Measurements from ENCODE around the gene ZNF827.

ZNF827 gene

DNA sequence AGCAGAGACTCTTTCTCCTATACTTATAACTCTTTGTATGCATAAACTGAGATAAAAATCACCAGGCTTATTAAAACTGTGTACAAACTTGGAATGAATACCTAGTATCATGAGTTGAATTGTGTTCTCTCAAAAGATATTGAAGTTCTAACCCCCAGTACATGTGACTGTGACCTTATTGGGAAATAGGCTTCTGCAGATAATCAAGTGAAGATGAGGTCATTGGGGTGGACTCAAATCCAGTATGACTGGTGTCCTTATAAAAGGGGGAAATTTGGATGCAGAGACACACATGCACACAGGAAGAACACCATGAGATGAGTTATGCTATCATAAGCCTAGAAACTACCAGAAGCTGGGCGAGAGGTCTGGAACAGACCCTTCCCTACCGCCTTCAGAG lies 26.2 kb downstream of the ZNF827 start:
- H3K4me2 ChIP-seq (ENCODE audit: low read length): no peak overlapping the region
- H3K27me3 ChIP-seq (ENCODE audit: control insufficient read depth, insufficient read depth, low read length): no peaks in the 10 kb centered on the region
- H3K27ac ChIP-seq: no peak overlapping the region
- peaks cover 2% of the 10 kb centered on the region for H3K79me2 ChIP-seq
- H3K4me3 ChIP-seq (ENCODE audit: low read depth, low read length): no peak overlapping the region
- TF ChIP-seq, protein P1, sequence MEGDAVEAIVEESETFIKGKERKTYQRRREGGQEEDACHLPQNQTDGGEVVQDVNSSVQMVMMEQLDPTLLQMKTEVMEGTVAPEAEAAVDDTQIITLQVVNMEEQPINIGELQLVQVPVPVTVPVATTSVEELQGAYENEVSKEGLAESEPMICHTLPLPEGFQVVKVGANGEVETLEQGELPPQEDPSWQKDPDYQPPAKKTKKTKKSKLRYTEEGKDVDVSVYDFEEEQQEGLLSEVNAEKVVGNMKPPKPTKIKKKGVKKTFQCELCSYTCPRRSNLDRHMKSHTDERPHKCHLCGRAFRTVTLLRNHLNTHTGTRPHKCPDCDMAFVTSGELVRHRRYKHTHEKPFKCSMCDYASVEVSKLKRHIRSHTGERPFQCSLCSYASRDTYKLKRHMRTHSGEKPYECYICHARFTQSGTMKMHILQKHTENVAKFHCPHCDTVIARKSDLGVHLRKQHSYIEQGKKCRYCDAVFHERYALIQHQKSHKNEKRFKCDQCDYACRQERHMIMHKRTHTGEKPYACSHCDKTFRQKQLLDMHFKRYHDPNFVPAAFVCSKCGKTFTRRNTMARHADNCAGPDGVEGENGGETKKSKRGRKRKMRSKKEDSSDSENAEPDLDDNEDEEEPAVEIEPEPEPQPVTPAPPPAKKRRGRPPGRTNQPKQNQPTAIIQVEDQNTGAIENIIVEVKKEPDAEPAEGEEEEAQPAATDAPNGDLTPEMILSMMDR (IDR thresholded peaks at IDR 0.05): no peak
- H2AFZ ChIP-seq: no peak overlapping the region
- H3K4me1 ChIP-seq: peaks cover 5% of the 10 kb centered on the region
- H3K9ac ChIP-seq: no peak overlapping the region
- H3K9me3 ChIP-seq (ENCODE audit: control insufficient read depth, low read length): no peaks in the 10 kb centered on the region
- no peaks in the 10 kb centered on the region for H3K36me3 ChIP-seq (ENCODE audit: control insufficient read depth, insufficient read depth, low read length)

DNA sequence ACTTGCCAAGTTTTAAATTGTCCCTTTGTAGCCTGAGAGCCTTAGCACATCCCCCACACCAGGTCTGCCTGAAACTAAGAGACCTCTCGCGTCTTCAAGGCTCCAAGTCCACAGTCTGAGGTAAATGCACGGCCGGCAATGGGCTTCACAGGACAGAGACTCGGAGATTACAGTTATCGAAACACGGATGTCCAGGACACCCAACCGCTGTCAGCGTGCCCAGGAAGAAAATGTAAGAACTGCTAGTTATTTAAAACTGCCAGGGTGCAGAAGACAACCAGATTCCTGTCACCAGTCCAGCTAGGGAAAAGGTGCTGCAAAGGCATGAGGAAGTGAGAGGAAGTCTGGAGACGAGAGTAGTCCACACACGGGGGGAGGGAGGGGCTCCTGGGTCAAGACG lies 28.9 kb downstream of the ZNF827 start:
- Histone ChIP-seq H3K9ac (no peak overlapping the region), H3K27me3 (ENCODE audit: control insufficient read depth, insufficient read depth, low read length) (no peaks in the 10 kb centered on the region), H3K9me3 (ENCODE audit: control insufficient read depth, low read length) (no peaks in the 10 kb centered on the region), H3K36me3 (ENCODE audit: control insufficient read depth, insufficient read depth, low read length) (no peaks in the 10 kb centered on the region), H3K79me2 (no peaks in the 10 kb centered on the region), H2AFZ (no peak overlapping the region), H3K4me3 (ENCODE audit: low read depth, low read length) (no peak overlapping the region), H3K4me2 (ENCODE audit: low read length) (no peak overlapping the region), H3K27ac (no peak overlapping the region), H3K4me1 (peaks cover 8% of the 10 kb centered on the region)
- TF ChIP-seq, protein P1 (IDR thresholded peaks at IDR 0.05): no peak

DNA sequence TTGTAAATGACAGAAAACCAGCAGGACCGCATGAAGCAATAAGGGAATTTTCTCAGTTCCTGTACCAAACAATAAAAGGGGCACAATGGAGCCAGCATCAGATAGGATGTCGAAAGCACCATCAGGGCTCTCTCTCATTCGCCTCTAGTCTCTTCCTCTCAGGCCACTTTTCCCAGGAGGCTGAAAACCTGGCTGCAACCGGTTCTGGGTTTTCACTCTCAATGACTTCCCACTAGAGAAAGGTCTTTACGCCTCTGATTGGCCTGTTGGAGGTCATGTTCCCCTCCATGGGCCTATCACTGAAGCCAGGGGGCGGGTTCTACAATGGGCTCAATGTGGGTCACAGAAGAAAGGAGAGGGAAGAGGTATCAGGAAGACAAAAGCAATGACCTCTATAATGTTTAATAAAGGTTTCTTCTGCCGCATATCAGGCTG lies 29.3 kb downstream of the ZNF827 start:
- Histone ChIP-seq H3K79me2 (no peaks in the 10 kb centered on the region), H3K27me3 (ENCODE audit: control insufficient read depth, insufficient read depth, low read length) (no peaks in the 10 kb centered on the region), H3K9me3 (ENCODE audit: control insufficient read depth, low read length) (no peaks in the 10 kb centered on the region), H3K36me3 (ENCODE audit: control insufficient read depth, insufficient read depth, low read length) (no peaks in the 10 kb centered on the region), H3K27ac (no peak overlapping the region), H2AFZ (no peak overlapping the region), H3K4me2 (ENCODE audit: low read length) (no peak overlapping the region), H3K4me3 (ENCODE audit: low read depth, low read length) (no peak overlapping the region), H3K4me1 (peaks cover 8% of the 10 kb centered on the region), H3K9ac (no peak overlapping the region)
- TF ChIP-seq, protein P1 (IDR thresholded peaks at IDR 0.05): no peak

DNA sequence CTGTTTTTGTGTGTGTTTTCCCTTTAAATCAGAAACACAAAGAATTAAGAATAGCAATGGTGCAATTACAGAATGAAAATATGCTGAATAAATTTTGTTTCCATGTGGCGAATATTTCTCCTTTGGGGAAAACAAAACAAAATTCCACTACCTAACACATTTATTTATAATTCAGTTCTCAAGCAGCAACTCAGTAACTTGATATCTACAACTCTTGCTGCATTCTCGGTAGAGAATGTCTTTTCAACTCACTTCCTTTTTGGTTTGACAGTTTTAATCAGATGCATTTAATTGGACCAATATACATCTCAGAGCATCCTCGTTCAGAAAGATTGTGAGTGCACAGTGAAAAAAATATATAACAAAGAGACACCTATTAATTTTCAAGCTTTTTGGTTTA lies 30.8 kb downstream of the ZNF827 start:
- no peak overlapping the region for H3K9ac ChIP-seq
- no peaks in the 10 kb centered on the region for H3K27me3 ChIP-seq (ENCODE audit: control insufficient read depth, insufficient read depth, low read length)
- H3K79me2 ChIP-seq: peaks cover 3% of the 10 kb centered on the region
- no peaks in the 10 kb centered on the region for H3K9me3 ChIP-seq (ENCODE audit: control insufficient read depth, low read length)
- no peak overlapping the region for H3K27ac ChIP-seq
- H3K4me2 ChIP-seq (ENCODE audit: low read length): no peak overlapping the region
- no peak overlapping the region for H3K4me3 ChIP-seq (ENCODE audit: low read depth, low read length)
- peaks cover 8% of the 10 kb centered on the region for H3K4me1 ChIP-seq
- TF ChIP-seq, protein P1 (IDR thresholded peaks at IDR 0.05): no peak
- H3K36me3 ChIP-seq (ENCODE audit: control insufficient read depth, insufficient read depth, low read length): no peaks in the 10 kb centered on the region
- H2AFZ ChIP-seq: no peak overlapping the region

DNA sequence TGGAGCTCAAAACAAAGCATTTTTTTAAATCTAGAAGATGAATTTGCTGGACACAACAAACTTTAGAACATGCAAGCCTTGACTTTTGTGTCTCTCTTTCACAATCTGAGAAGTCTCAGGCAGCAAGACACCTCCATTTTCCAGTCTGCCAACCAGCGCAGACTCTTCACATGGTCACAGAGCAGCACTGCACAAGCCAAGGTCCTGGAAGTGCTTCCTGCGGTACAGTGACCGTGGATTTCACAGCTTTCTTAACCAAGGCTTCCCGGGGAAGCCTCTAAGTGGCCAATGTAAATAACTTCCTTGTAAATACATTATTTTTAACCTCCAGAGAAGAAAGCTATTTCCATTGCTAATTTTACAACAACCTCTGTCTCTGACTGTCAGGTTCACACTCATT lies 31.2 kb downstream of the ZNF827 start:
- Histone ChIP-seq H3K79me2 (peaks cover 3% of the 10 kb centered on the region), H3K27me3 (ENCODE audit: control insufficient read depth, insufficient read depth, low read length) (no peaks in the 10 kb centered on the region), H3K4me1 (peaks cover 8% of the 10 kb centered on the region), H3K9me3 (ENCODE audit: control insufficient read depth, low read length) (no peaks in the 10 kb centered on the region), H3K9ac (no peak overlapping the region), H3K4me3 (ENCODE audit: low read depth, low read length) (no peak overlapping the region), H3K4me2 (ENCODE audit: low read length) (no peak overlapping the region), H3K36me3 (ENCODE audit: control insufficient read depth, insufficient read depth, low read length) (no peaks in the 10 kb centered on the region), H3K27ac (no peak overlapping the region), H2AFZ (no peak overlapping the region)
- TF ChIP-seq, protein P1 (IDR thresholded peaks at IDR 0.05): no peak
